HG03432 (cell line): Measurements from ENCODE around the gene TMED1.

Experiments used
- ATAC-seq: cut with Tn5 transposase; IDR thresholded peaks from one replicate; pipeline ENCODE4 v1.9.1; 2021; ENCODE audit warnings: mild to moderate bottlenecking, moderate library complexity; ENCODE audit not compliant: unreplicated experiment

TMED1 gene

DNA sequence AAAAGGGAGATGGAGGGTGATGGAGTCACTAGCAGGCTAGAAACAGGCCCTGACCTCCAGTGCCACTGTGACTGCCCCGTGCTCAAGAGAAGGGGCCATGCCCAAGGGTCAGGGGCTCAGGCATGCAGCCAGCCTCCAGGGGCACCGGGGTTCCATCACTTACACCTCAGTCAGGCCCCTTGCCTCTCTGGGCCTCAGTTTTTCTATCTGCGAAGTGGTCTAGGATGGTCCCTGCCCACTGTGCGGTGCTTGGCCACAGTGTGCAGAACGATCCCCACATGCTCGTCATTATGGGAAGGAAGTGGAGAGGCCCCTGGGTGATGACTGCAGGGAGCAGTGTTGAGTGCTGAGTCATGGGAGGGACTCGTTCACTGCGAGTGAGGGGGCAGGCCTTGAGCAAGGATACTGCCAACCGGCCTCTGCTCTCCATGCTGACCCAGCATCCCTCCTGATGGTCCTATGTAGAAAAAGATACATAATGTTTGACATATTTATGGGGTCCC, 23.1 kb downstream of the TMED1 start:
- ATAC-seq: no peak

DNA sequence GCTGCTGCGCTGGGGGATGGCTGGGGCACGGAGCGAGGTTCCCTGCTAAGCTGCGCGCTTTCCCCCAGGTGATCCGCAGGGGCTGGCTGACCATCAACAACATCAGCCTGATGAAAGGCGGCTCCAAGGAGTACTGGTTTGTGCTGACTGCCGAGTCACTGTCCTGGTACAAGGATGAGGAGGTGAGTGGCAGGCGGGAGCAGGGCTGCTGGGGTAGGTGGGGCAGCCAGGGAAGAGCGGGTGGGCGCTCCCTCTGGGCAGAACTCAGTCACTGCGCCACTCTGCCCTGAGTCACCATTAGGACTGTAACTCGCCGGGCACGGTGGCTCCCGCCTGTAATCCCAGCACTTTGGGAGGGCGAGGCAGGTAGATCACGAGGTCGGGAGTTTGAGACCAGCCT, 23.8 kb downstream of the TMED1 start:
- no peak for ATAC-seq

DNA sequence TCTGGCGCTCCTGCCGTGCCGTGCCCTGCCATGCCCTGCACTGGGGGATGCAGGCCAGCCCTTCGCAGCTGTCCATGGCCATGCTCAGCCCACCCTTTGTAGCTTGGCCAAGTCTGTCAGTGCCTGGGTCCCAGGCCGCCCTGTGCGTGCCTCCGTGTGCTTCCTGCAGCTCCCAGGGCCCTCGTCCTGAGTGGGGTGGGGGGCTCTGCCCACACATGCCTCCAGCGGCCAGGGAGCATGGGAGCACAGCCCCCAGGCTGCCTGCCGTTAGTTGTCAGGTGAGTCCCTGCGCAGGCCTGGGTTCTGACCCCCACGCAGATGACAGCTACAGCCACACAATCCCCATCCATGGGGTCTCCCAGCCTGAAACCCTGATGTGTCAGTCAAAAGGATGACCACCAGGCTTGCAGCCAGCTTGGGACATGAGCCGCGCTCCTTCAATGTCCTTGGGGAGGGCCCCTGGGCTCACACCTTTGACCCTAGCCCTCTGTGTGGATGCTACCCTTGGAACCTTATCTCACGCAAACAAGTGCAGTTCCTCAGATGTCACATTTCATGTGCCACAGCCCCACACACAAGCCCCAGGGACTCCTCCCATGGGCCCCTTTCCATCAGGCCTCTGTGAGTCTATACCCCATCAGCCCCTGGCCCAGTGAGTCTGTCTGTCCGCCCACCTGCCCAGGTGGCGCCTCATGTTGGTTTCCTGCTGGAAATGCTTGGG, 24.5 kb downstream of the TMED1 start:
- ATAC-seq: no peak

DNA sequence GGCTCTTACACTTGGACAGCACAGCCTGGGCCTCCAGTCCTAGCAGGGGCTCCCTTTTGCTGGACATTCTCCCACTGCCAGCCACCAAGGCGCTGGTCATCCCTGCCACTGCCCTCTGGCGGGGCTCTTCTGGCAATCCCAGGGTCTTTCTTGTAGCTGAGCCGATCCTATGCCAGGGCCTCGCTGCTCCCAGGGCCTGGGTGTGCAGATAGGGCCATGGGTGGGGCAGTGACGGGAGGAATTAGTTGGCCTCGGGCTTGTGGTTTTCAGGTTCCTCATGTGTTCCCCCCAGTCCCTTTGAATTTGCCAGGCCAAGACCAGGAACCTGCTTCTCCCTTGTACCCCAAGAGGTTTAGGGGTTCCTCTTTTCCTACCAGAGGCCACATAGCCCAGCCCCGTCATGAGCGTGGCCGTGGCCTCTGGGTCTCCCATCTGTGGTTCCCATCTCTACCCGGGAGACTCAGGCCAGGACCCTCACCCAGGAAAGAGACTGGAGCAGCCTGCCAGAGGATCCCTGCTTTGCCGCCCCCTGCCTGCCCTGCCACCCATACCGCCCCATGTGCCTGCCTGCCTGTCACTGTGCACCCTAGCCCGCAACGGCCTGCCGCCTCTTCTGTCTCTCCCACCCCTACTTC, 26.2 kb downstream of the TMED1 start:
- no peak for ATAC-seq

DNA sequence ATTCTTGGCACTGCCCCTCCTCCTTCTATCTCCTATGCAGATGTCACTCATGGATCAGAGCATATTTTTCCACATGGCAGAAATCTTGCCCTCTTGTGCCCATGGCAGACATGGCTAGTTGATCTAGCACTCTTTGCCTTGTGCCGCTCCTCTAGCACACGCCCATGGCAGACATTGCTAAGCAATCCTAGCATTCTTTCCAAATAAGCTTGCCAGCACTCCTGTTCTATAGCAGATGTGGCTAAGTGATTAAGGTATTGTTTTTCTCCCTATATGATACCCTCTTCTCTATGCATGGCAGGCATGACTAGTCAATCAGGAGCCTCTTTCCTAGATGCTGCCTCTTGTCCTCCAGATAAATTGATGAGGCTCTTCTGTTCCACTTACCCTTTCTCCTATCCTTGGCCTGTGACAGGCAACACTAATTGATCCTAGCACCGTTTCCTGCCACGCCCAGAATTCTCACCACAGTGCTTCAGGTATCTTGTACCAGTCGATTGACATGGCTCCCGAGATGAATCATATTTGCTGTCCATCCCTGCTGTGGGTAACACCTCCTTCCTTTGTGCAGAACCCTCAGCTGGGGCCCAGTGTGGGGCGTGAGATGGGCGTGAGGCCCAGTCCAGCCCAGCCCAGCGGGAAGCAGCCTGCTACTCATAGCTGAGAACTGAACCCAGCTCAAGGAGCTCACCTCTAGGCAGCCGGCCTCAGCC, 26.9 kb downstream of the TMED1 start:
- no peak for ATAC-seq

DNA sequence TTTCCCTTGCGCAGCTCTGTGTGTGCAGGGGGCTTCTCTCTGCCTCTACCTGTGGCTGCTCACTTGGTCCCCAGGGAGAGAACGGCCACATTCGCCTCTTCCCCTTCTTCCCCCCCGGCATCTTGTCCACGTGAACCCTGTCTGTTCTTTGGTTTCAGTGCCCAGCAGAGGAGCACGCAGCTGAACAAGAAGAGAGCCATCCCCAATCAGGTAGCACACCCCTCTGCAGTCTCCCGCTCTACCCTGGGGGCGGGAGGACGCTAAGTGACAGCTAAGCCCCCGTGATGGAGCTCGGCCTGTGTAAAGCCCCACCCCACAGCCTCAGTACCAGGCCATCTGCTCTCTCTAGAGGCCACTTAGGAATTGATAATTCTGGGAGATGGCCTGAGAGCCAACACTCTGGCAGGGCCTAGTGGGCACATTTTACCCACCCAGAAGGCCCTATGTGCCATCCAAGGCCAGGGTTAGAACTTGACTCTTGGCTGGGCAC, 30.2 kb downstream of the TMED1 start:
- no peak for ATAC-seq

DNA sequence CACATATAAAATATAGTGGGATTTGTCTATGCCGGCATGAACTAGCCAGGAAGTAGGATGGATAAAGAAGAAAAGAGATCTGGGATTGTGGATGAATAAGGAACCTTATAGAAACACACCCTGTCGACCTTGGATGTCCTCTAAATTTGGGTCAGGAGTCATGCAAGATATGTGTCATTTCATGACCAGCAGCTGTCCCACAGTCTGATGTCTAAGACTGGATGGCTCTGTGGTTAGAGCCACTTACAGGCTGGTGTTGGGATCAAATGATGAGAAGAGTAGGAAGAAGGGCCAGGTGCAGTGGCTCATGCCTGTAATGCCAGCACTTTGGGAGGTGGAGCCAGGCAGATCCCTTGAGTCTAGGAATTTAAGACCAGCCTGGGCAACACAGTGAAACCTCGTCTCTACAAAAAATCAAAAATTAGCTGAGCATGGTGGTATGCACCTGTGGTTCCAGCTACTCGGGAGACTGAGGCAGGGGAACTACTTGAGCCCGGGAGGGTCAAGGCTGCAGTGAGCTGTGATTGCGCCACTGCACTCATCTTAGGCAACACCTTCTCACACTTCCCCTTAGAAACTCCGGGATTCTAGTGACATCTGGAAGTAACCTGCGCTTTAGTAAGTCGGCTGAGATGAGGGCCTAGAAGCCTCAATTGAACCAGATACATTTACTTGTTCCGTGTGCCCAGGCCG, 30.8 kb downstream of the TMED1 start:
- no peak for ATAC-seq

DNA sequence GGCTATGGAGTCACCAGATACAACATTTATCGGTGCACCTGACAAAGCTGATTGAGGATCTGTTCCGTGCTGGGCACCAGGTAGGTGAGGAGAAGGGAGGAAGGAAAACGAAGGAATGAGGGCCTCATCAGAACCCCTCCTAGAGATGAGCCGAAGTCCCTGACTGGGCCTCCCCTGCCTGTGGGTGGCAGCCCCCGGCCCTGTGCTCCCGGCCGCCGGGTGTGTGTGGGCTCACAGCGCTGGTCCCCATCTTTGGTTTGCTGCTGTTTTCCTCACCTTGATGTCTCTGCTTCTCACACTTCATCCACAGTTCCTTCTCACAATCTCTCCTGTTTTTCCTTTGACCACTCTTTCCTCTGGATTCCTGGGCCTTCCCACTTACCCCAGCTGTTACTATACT, 32.8 kb downstream of the TMED1 start:
- no peak for ATAC-seq

DNA sequence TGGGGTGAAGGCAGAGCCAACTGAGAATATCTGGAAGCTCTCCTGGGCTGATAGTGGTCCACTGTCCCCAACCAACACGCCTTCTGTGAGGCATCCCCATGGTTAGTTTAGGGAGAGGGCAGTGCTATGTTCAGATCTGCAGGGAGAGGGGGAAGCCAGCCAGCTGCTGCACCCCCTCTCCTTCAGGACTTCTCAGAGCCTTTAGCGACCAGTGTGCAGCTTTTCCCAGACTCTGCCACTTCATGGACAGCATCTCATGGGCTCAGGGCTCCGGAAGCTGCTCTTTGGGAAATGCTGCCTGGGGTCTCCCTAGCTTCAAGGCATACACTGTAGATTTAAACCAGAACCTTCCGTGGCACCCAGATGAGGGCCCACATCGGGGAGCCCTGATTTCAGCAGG, 33.5 kb downstream of the TMED1 start:
- no peak for ATAC-seq

DNA sequence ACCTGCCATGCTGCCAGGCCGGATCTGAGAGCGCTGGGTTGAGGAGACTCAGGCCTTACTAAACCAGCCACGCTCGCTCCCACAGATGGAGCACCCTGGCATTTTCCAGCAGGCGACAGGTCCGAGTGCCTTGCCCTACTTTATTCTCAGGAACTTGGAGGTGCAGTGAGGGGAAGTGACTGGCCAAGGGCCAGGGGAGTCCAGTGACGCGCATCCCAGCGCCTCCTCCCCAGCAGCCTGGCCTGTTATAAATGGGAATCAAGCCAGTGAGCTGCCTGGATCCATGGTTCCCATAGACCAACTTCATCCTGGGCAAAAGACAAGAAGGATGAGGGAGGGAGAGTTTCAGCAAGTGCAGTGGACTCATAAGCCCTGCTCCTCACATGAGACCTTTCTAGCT, 35.5 kb downstream of the TMED1 start:
- no peak for ATAC-seq

DNA sequence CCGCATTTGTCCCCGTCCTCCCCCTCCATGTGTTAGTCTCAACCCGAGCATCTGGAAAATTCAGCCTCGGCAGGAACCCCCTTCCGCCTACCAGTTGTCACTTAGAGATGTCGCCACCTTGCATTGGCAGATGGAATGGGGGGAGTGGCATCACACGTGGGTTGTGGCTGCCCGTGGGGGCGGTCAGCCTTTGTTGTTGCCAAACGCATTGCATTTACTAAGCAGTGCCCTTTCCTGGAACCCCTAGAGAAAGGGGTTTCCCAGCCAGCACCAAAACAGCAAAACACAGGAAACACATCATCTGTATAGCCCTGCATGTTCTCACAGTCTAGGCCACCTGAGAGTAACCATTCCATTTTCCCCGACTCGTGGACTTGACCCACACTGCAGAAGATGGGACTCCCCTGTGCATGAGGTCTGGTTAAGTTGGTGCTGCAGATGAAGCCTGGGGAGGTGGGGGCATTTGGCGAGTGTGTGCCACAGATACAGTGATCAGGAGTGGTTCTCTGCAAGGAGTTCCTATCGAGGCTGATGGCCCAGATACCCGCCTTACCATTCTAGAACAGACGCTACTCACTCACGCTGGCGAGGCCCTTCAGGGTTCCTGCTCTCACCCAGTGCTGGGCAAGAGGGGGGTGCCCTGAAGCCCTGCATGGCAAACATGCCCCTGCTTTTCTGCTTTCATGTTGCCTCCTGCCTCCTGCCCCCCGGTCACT, 38.3 kb downstream of the TMED1 start:
- ATAC-seq: no peak

DNA sequence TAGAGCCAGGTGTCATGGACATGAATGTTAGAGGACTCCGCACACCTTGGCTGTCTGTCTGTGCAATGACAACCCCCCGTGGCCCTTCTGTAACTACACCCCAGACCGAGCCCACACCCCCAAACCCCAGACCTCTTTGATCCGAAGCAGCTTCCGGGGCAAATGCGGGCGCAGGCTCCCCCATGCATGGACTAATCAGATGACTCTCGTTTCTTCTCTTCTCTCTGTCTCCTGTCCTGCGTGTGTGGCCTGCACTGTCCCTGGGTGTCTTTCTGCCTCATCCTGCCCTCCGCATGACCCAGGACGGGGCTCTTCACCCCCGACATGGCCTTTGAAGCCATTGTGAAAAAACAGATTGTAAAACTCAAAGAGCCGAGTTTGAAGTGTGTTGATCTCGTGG, 38.9 kb downstream of the TMED1 start:
- ATAC-seq: no peak

DNA sequence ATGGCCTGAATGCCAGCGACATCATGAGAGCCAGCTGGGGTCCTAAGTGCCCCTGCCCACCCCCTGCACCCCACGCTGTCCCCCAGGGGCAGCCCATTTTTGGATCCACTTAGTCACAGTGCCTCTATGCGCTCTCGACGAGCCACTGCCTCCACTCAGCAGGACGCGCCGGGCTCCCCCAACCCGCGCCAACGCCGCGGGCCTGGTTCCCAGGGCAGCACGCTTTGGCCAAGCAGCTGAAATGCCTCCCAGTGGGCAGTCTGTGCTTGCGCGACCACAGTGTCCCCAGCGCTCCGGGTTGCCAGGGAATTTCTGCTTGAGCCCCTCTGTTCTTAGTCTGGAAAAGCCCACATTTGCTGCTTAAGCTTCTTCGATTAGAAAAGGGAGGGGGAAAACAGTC, 39.4 kb downstream of the TMED1 start:
- ATAC-seq: no peak

DNA sequence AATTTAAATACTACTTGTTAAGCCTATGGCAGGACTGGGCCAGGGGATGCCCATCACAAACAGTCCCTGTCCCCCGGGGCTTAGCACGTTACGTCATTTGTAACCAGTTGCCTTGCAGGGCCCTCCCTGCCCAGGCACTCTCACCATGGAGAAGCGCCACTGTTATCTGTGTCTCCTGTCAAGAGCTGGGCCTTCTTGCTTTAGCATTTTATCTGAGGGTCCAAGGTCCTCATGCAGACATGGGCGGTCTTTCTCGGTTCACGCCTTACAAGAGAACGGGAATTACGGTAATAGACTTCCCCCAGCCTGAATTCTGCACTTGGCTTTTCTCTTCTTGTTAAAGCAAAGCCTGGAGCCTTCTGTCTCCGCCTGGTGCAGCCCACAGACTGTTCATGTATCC, 46.1 kb downstream of the TMED1 start:
- no peak for ATAC-seq

DNA sequence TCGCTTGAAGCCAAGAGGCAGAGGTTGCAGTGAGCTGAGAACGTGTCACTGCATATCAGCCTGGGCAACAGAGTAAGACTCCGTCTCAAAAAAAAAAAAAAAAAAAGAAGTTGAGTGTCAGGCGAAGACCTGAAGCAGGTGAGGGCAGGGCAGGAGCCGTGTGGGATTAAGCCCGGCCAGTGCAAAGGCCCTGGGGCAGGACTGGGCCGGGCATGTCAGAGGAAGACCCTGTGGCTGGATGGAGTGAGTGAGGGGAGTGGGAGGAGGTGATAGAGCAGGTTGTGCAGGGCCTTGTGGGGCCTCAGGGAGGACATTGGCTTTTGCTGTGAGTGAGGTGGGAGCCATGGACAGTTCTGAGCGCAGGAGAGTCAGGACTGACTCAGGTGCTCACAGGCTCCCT, 47.9 kb downstream of the TMED1 start:
- no peak for ATAC-seq

DNA sequence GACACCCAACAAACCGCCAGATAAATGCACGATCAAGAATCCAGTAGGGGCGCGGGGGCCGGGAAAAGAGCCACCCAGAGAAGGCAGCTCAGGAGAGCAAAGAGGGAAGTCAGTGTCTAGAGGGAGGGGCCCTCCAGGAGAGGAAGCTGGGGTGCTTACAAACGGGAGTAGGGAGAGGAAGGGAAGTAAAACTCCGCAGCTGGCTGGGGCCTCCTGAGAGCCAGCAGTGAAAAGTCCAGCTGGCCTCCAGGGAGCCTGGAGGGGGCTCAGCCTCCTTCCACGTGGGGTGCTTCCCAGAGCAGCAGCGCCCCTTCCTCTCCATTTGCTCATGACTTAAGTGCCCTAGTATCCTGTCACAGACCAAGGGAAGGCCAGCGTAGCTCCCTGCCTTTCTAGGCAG, 51.8 kb downstream of the TMED1 start:
- ATAC-seq: no peak

DNA sequence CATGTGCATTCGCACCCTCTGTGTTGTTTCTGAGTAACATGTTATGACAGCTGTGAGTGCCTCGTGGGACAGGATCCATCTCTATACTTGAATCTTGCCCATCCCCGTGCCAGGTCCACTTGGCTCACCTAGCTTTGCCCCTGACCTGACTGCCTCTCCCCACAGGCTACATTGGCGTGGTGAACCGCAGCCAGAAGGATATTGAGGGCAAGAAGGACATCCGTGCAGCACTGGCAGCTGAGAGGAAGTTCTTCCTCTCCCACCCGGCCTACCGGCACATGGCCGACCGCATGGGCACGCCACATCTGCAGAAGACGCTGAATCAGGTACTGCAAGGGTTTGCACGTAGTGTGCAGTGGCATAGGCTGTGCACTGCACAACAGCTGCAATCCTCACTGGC, 53.2 kb downstream of the TMED1 start:
- no peak for ATAC-seq
